ENCODE measurements around the gene DNAJC22. TPM values are rescaled to one million over a fixed set of nuclear protein-coding genes. Genes with fewer than 3 reads are reported as not detected.

Gene DNAJC22
- total and polyA plus RNA-seq, 4 donors, result 0.24 to 1.7 (median 0.89) TPM

Other genes with a start within 250 kb of the DNAJC22 start
- 10 to 100 TPM; 38.5 to 70.1 TPM for gene LMBR1L, start 236.0 kb upstream of the DNAJC22 start, total RNA-seq
- 10 to 100 TPM; 34.8 to 39.0 TPM for gene LMBR1L, start 236.0 kb upstream of the DNAJC22 start, polyA plus RNA-seq
- 100 to 1,000 TPM; 261 to 900 TPM for gene TUBA1B, start 215.5 kb upstream of the DNAJC22 start, total RNA-seq
- 1,000 to 10,000 TPM in 1 of 2 donors, 100 to 1,000 TPM in 1; 415 to 1,091 TPM for gene TUBA1B, start 215.5 kb upstream of the DNAJC22 start, polyA plus RNA-seq
- gene TUBA1A, start 157.8 kb upstream of the DNAJC22 start, total RNA-seq, result 100 to 1,000 TPM; 264 to 270 TPM
- gene TUBA1A, start 157.8 kb upstream of the DNAJC22 start, polyA plus RNA-seq, result 100 to 1,000 TPM in 1 of 2 donors, 10 to 100 TPM in 1; 89.7 to 253 TPM
- 100 to 1,000 TPM in 1 of 2 donors, 10 to 100 TPM in 1; 54.3 to 224 TPM for gene TUBA1C, start 81.8 kb upstream of the DNAJC22 start, total RNA-seq
- gene TUBA1C, start 81.8 kb upstream of the DNAJC22 start, polyA plus RNA-seq, result 100 to 1,000 TPM; 179 to 593 TPM
- gene PRPH, start 51.7 kb upstream of the DNAJC22 start, total RNA-seq, result 1 to 10 TPM in 1 of 2 donors, under 1 TPM in 1; 0.67 to 2.7 TPM
- gene PRPH, start 51.7 kb upstream of the DNAJC22 start, polyA plus RNA-seq, result under 1 TPM; 0.19 to 0.67 TPM
- 1 to 10 TPM; 1.2 to 4.6 TPM for gene TROAP, start 23.6 kb upstream of the DNAJC22 start, total RNA-seq
- 1 to 10 TPM; 2.4 to 4.1 TPM for gene TROAP, start 23.6 kb upstream of the DNAJC22 start, polyA plus RNA-seq
- gene C1QL4, start 9.7 kb upstream of the DNAJC22 start, total RNA-seq, result not detected
- under 1 TPM in 1 of 2 donors, not detected in 1; 0.06 TPM for gene C1QL4, start 9.7 kb upstream of the DNAJC22 start, polyA plus RNA-seq
- 10 to 100 TPM; 11.9 to 48.8 TPM for gene SPATS2, start 20.6 kb downstream of the DNAJC22 start, total RNA-seq
- gene SPATS2, start 20.6 kb downstream of the DNAJC22 start, polyA plus RNA-seq, result 1 to 10 TPM; 6.6 to 8.2 TPM
- 1 to 10 TPM; 1.6 to 7.1 TPM for gene KCNH3, start 192.1 kb downstream of the DNAJC22 start, total RNA-seq
- gene KCNH3, start 192.1 kb downstream of the DNAJC22 start, polyA plus RNA-seq, result 1 to 10 TPM; 1.1 to 1.6 TPM
- 10 to 100 TPM; 35.6 to 55.8 TPM for gene MCRS1, start 221.3 kb downstream of the DNAJC22 start, total RNA-seq
- 10 to 100 TPM; 48.0 to 50.0 TPM for gene MCRS1, start 221.3 kb downstream of the DNAJC22 start, polyA plus RNA-seq